ENCODE results near the gene KBTBD4. TPM values are rescaled to one million over a fixed set of nuclear protein-coding genes. Genes with fewer than 3 reads are reported as not detected.

KBTBD4 gene
- 15.4 and 16.6 TPM in 2 replicates for total RNA-seq
- long read RNA-seq, transcript KBTBD4-202 (4 exons, 2,372 nt) = major isoform, 68 of 118 reads
- long read RNA-seq, transcript KBTBD4-209 (3 exons, 3,079 nt) = minor isoform, 14 of 118 reads
- long read RNA-seq, transcript KBTBD4-201 (4 exons, 2,460 nt) = minor isoform, 11 of 118 reads
- long read RNA-seq, partial matches to known transcripts = 0 of 118 reads
- long read RNA-seq, other reads (novel, unspliced or antisense) = 23 of 118 reads

DNA sequence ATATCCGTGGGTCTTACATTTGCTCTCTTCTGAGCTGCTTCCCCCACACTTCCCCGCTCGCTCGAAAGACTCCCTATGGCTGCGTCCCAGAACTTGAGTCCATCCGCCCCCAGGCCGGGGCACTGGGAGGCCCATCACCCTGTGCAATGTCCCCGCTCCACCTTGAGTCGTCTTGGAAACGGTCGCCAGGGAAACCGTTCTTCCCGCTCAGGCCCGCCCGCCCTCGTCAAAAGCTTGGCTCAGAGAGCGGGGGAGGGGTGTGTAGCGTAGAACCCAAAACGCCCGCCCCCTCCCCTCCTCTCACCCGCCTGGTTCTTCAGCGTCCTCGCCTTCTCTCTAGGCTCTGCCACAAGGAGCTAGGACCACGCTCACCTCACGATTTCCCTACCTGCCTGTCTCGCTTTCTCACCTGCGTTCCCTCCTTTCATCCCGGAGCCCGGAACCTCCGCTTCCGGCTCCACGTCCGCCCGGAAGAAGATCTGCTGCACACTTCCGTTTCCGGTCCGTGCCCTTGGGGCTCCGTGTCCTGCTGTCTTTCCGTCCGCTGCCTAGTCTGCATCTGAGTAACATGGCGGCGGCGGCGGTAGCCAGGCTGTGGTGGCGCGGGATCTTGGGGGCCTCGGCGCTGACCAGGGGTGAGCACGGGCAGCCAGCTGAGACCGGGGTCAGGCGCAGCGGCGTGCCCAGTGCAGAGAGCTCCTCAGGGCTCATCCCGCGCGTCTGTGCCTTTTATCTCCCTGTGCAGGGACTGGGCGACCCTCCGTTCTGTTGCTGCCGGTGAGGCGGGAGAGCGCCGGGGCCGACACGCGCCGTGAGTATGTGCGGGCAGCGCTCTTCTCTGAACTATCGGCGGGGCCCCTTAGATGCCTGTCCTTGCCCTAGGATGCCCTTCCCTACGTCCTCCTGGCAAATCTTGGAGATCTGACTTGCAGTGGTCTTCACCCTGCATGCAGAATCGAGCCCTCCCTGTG is at the start of gene KBTBD4, which contains the start of gene NDUFS3:
KBTBD4 (minus strand) TSS at position 447 of the 971 bp plus-strand sequence; CDS start at position 428, 19 bp downstream.
NDUFS3 (plus strand) TSS at position 551 of the 971 bp plus-strand sequence; CDS start at position 569, 18 bp downstream.
- Mint-ChIP-seq H3K9me3 (no peaks in the 10 kb centered on the region), H3K36me3 (ENCODE audit: low read depth) (peaks cover 10% of the 10 kb centered on the region), H3K27ac (ENCODE audit: unreplicated experiment) (peak within 1 kb of the TSS; percentile 99), H3K4me3 (peak within 1 kb of the TSS; percentile 97), H3K27me3 (ENCODE audit: low read depth) (no peaks in the 10 kb centered on the region), H3K4me1 (peaks cover 31% of the 10 kb centered on the region)
- DNase-seq (ENCODE audit: low read depth, low spot score) = peak; percentile 90
- TF ChIP-seq, protein P1, sequence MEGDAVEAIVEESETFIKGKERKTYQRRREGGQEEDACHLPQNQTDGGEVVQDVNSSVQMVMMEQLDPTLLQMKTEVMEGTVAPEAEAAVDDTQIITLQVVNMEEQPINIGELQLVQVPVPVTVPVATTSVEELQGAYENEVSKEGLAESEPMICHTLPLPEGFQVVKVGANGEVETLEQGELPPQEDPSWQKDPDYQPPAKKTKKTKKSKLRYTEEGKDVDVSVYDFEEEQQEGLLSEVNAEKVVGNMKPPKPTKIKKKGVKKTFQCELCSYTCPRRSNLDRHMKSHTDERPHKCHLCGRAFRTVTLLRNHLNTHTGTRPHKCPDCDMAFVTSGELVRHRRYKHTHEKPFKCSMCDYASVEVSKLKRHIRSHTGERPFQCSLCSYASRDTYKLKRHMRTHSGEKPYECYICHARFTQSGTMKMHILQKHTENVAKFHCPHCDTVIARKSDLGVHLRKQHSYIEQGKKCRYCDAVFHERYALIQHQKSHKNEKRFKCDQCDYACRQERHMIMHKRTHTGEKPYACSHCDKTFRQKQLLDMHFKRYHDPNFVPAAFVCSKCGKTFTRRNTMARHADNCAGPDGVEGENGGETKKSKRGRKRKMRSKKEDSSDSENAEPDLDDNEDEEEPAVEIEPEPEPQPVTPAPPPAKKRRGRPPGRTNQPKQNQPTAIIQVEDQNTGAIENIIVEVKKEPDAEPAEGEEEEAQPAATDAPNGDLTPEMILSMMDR (conservative IDR thresholded peaks at IDR 0.05) = no peak

DNA sequence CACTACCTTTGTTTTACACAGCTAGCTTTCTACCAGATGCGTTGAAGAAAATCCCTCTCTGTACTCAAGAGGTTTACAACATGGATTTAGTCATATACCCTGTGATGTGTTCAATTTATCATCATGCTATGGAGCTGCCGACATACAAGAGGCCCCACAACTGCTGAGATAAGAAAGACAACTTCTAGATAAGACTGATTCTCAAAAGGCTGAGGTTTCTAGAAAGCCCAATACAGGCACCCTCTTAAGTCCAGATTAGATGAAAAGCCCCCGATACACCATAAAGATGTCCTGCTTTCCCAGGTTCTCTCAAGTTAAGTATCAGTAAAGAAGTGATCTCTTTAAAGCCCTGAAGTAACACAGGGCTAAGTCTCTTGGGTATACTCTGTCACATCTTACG is 49.3 kb upstream of the KBTBD4 start:
- no peaks in the 10 kb centered on the region for H3K9me3 Mint-ChIP-seq
- no peak overlapping the region for H3K4me3 Mint-ChIP-seq
- no peaks in the 10 kb centered on the region for H3K4me1 Mint-ChIP-seq
- TF ChIP-seq, protein P1 (conservative IDR thresholded peaks at IDR 0.05) = no peak
- no peak overlapping the region for H3K27ac Mint-ChIP-seq (ENCODE audit: unreplicated experiment)
- DNase-seq (ENCODE audit: low read depth, low spot score) = no peak
- H3K27me3 Mint-ChIP-seq (ENCODE audit: low read depth) = no peaks in the 10 kb centered on the region
- peaks cover 15% of the 10 kb centered on the region for H3K36me3 Mint-ChIP-seq (ENCODE audit: low read depth)

DNA sequence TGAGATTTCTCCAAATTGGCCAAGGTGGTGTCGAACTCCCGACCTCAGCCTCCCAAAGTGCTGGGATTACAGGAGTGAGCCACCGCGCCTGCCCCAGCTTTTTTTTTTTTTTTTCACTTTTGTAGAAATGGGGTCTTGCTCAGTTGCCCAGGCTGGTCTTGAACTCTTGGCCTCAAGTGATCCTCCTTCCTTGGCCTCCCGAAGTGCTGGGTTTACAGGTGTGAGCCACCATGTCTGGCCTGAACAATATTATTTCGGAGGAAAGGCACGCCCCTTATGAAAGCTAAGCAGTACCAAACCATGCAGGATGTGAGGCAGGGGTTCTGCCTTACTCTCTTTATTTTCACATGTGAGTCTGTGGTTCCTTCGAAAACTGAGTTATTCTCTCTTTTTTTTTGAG is 47.5 kb upstream of the KBTBD4 start:
- Mint-ChIP-seq H3K27me3 (ENCODE audit: low read depth) (no peaks in the 10 kb centered on the region), H3K27ac (ENCODE audit: unreplicated experiment) (no peak overlapping the region), H3K4me1 (peaks cover 2% of the 10 kb centered on the region), H3K36me3 (ENCODE audit: low read depth) (peaks cover 9% of the 10 kb centered on the region), H3K4me3 (no peak overlapping the region), H3K9me3 (no peaks in the 10 kb centered on the region)
- DNase-seq (ENCODE audit: low read depth, low spot score) = no peak
- TF ChIP-seq, protein P1 (conservative IDR thresholded peaks at IDR 0.05) = no peak

DNA sequence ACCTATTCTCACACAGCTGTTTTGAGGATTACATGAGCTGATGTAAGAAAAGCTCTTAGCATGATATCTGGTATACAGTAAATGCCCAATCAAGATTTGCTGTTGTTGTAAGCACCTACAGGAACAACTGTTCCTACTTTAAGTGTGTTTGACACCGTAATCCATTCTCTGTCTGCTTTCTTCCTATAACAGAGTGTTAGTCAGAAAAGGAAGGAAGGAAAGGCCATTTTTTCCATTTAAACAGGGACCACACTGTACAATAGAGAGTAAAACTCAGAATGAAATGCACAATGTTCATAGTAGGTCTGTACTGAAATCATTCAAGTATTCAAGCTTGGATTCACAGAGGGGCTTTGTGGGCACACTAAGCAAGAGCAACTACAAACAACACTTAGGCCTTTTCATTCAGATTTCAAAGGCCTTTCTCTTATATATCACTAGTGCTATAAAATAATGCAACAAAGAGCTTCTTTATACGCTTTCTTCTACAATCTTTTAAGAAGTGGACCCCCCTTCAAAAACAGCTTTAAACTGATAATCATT is 42.1 kb upstream of the KBTBD4 start:
- peaks cover 8% of the 10 kb centered on the region for H3K36me3 Mint-ChIP-seq (ENCODE audit: low read depth)
- no peak overlapping the region for H3K4me3 Mint-ChIP-seq
- H3K9me3 Mint-ChIP-seq = no peaks in the 10 kb centered on the region
- peak overlapping the region; percentile 71 for H3K27ac Mint-ChIP-seq (ENCODE audit: unreplicated experiment)
- TF ChIP-seq, protein P1 (conservative IDR thresholded peaks at IDR 0.05) = no peak
- DNase-seq (ENCODE audit: low read depth, low spot score) = no peak
- no peaks in the 10 kb centered on the region for H3K27me3 Mint-ChIP-seq (ENCODE audit: low read depth)
- H3K4me1 Mint-ChIP-seq = peaks cover 8% of the 10 kb centered on the region

DNA sequence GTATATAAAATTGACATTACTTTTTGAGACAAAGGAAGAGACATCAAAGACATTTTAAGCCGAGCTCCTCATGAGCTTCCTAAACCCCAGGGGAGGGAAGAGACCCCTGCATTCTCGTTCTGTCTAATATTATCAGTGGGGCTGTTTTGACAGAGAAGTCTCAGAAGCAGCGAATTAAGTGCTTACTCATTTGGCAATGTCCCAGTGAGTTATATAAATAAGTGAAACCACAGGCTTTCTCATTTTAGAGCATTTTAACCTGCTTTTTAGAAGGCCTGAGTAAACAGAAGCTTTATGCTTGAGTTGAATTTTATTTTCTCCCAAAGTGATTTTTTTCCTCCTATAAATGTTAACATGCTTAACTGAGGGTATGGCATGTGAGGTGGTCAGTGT is 38.6 kb upstream of the KBTBD4 start:
- Mint-ChIP-seq H3K27ac (ENCODE audit: unreplicated experiment) (no peak overlapping the region), H3K36me3 (ENCODE audit: low read depth) (peaks cover 4% of the 10 kb centered on the region), H3K27me3 (ENCODE audit: low read depth) (no peaks in the 10 kb centered on the region)

More for the DNA sequence above, 38.6 kb upstream of the KBTBD4 start:
- DNase-seq (ENCODE audit: low read depth, low spot score) = no peak
- H3K4me1 Mint-ChIP-seq = peaks cover 8% of the 10 kb centered on the region
- TF ChIP-seq, protein P1 (conservative IDR thresholded peaks at IDR 0.05) = no peak
- H3K4me3 Mint-ChIP-seq = no peak overlapping the region
- no peaks in the 10 kb centered on the region for H3K9me3 Mint-ChIP-seq
